H9 (cell line): Measurements from ENCODE around the gene MEF2C. TPM values are rescaled to one million over a fixed set of nuclear protein-coding genes. Genes with fewer than 3 reads are reported as not detected.

Source experiments
- DNase-seq: peaks from one replicate; pipeline ENCODE4 v3.0.0-alpha.2; 2017
- H2AFZ ChIP-seq: one replicate; pipeline ENCODE4 v1.6.1; 2013; ENCODE audit warnings: mild to moderate bottlenecking, low read length, control low read depth, moderate library complexity
- H2AK5ac ChIP-seq: 2 replicates; pipeline ENCODE4 v1.6.1; 2013; ENCODE audit warnings: low read length, control low read depth, mixed read lengths; ENCODE audit not compliant: insufficient read length
- H2BK120ac ChIP-seq: one replicate; pipeline ENCODE4 v1.6.1; 2013; ENCODE audit warnings: low read depth, mild to moderate bottlenecking, low read length, control low read depth, inconsistent platforms; ENCODE audit not compliant: poor library complexity, severe bottlenecking
- H2BK12ac ChIP-seq: 2 replicates; pipeline ENCODE4 v1.6.1; 2013; ENCODE audit warnings: low read length, control low read depth, mixed read lengths, low read depth; ENCODE audit not compliant: insufficient read length
- H2BK15ac ChIP-seq: 2 replicates; pipeline ENCODE4 v1.6.1; 2013; ENCODE audit warnings: low read depth, low read length, control low read depth
- H2BK20ac ChIP-seq: one replicate; pipeline ENCODE4 v1.6.1; 2013; ENCODE audit warnings: low read depth, mild to moderate bottlenecking, low read length, control low read depth, inconsistent platforms; ENCODE audit not compliant: poor library complexity, severe bottlenecking
- H2BK5ac ChIP-seq: 2 replicates; pipeline ENCODE4 v1.6.1; 2013; ENCODE audit warnings: low read length, control low read depth, mixed read lengths; ENCODE audit not compliant: insufficient read length
- H3K14ac ChIP-seq: 2 replicates; pipeline ENCODE4 v1.6.1; 2013; ENCODE audit warnings: low read length, control low read depth; ENCODE audit not compliant: insufficient read depth
- H3K18ac ChIP-seq: 2 replicates; pipeline ENCODE4 v1.6.1; 2013; ENCODE audit warnings: low read depth, mild to moderate bottlenecking, mixed read lengths, low read length, control low read depth; ENCODE audit not compliant: insufficient read length
- H3K23ac ChIP-seq: 2 replicates; pipeline ENCODE4 v1.6.1; 2013; ENCODE audit warnings: low read length, control low read depth, mixed read lengths, low read depth; ENCODE audit not compliant: insufficient read length
- H3K23me2 ChIP-seq: 2 replicates; pipeline ENCODE4 v1.6.1; 2013; ENCODE audit warnings: low read depth, mild to moderate bottlenecking, mixed read lengths, low read length, control low read depth; ENCODE audit not compliant: insufficient read length, poor library complexity, severe bottlenecking
- H3K27ac ChIP-seq: 2 replicates; pipeline ENCODE4 v1.5.1; 2013; ENCODE audit warnings: low read length, control low read depth, mixed read lengths, low read depth; ENCODE audit not compliant: insufficient read length
- H3K27me3 ChIP-seq: 2 replicates; pipeline ENCODE4 v1.6.1; 2013; ENCODE audit warnings: low read length, control low read depth, inconsistent platforms; ENCODE audit not compliant: insufficient read depth
- H3K4ac ChIP-seq: 2 replicates; pipeline ENCODE4 v1.6.1; 2013; ENCODE audit warnings: low read depth, mild to moderate bottlenecking, control low read depth, inconsistent platforms, low read length, moderate library complexity
- H3K4me1 ChIP-seq: 2 replicates; pipeline ENCODE4 v1.6.1; 2013; ENCODE audit warnings: low read length, control low read depth, inconsistent platforms; ENCODE audit not compliant: insufficient read depth
- H3K4me2 ChIP-seq: 2 replicates; pipeline ENCODE4 v1.6.1; 2013; ENCODE audit warnings: low read length, control low read depth, mixed read lengths; ENCODE audit not compliant: insufficient read length, insufficient read depth
- H3K56ac ChIP-seq: 2 replicates; pipeline ENCODE4 v1.6.1; 2013; ENCODE audit warnings: low read depth, mild to moderate bottlenecking, mixed read lengths, low read length, control low read depth; ENCODE audit not compliant: insufficient read length
- H3K79me1 ChIP-seq: 2 replicates; pipeline ENCODE4 v1.6.1; 2013; ENCODE audit warnings: low read depth, mild to moderate bottlenecking, moderate library complexity, low read length, control low read depth, inconsistent platforms; ENCODE audit not compliant: insufficient read depth, poor library complexity, severe bottlenecking
- H3K79me2 ChIP-seq: 2 replicates; pipeline ENCODE4 v1.6.1; 2013; ENCODE audit warnings: low read length, control low read depth, inconsistent platforms; ENCODE audit not compliant: insufficient read depth
- H3K9ac ChIP-seq: 2 replicates; pipeline ENCODE4 v1.6.1; 2013; ENCODE audit warnings: low read length, control low read depth, mixed read lengths; ENCODE audit not compliant: insufficient read length; ENCODE audit errors: extremely low read depth
- H3K9me3 ChIP-seq: one replicate; pipeline ENCODE4 v1.6.1; 2013; ENCODE audit warnings: low read depth, low read length, inconsistent platforms; ENCODE audit not compliant: control insufficient read depth
- H3T11ph ChIP-seq: one replicate; pipeline ENCODE4 v1.6.1; 2013; ENCODE audit warnings: mild to moderate bottlenecking, low read length, control low read depth, inconsistent platforms
- H4K20me1 ChIP-seq: one replicate; pipeline ENCODE4 v1.6.1; 2013; ENCODE audit not compliant: control insufficient read depth, insufficient read length, insufficient read depth
- H4K5ac ChIP-seq: 2 replicates; pipeline ENCODE4 v1.6.1; 2013; ENCODE audit warnings: low read depth, mild to moderate bottlenecking, mixed read lengths, low read length, control low read depth; ENCODE audit not compliant: insufficient read length
- H4K8ac ChIP-seq: replicated peaks from 2 replicates; pipeline ENCODE4 v1.6.1; 2013; ENCODE audit warnings: low read length, control low read depth, mixed read lengths, low read depth; ENCODE audit not compliant: insufficient read length
- H4K91ac ChIP-seq: 2 replicates; pipeline ENCODE4 v1.6.1; 2013; ENCODE audit warnings: low read depth, mild to moderate bottlenecking, moderate library complexity, mixed read lengths, low read length, control low read depth; ENCODE audit not compliant: insufficient read length
- H3K27ac Mint-ChIP-seq, 3 experiments: 2 replicates in 2 of 3; 3 replicates in 1 of 3; pipeline ENCODE4 v1.8.0; 2020 to 2021; ENCODE audit warnings: mixed read lengths in 3 of 3, mild to moderate bottlenecking in 1 of 3, moderate library complexity in 1 of 3
- H3K27me3 Mint-ChIP-seq: 2 replicates; pipeline ENCODE4 v1.8.0; 2021; ENCODE audit warnings: low read depth, mild to moderate bottlenecking, moderate library complexity, mixed read lengths
- H3K36me3 Mint-ChIP-seq, 3 experiments: 2 replicates in 2 of 3; 3 replicates in 1 of 3; pipeline ENCODE4 v1.8.0; 2020 to 2021; ENCODE audit warnings: low read depth in 3 of 3, mixed read lengths in 3 of 3; ENCODE audit not compliant: insufficient read depth in 1 of 3
- H3K4me1 Mint-ChIP-seq, 2 experiments: 2 replicates each; pipeline ENCODE4 v1.8.0; 2020; ENCODE audit warnings: mixed read lengths in 2 of 2
- H3K4me3 Mint-ChIP-seq, 2 experiments: 2 replicates in 1 of 2; 3 replicates in 1 of 2; pipeline ENCODE4 v1.8.0; 2020 to 2021; ENCODE audit warnings: mild to moderate bottlenecking in 2 of 2, mixed read lengths in 2 of 2, moderate library complexity in 1 of 2
- H3K9me3 Mint-ChIP-seq, 2 experiments: 2 replicates in 1 of 2; 3 replicates in 1 of 2; pipeline ENCODE4 v1.8.0; 2020; ENCODE audit warnings: mild to moderate bottlenecking in 2 of 2, mixed read lengths in 2 of 2, moderate library complexity in 1 of 2
- CTCF ChIP-seq: fragments of 200-600 bp; sonication (generic); conservative IDR thresholded peaks from 3 replicates; pipeline ENCODE4 v1.8.0; 2021; ENCODE audit warnings: antibody characterized with exemption, mild to moderate bottlenecking
- WGBS: extraction: QIAGEN DNeasy Blood & Tissue Kit; methylation state at CpG from one replicate; pipeline ENCODE4 v1.1.7; 2013; ENCODE audit warnings: missing lambda C conversion rate, low lambda C conversion rate, mixed read lengths; ENCODE audit not compliant: insufficient read length; ENCODE audit errors: extremely low coverage; 5-methylcytosine and 5-hydroxymethylcytosine counted together
- total RNA-seq: library from RNA; stranded (reverse); gene quantifications from 2 replicates; pipeline ENCODE4 v1.2.1, GENCODE V29; 2021

MEF2C gene
- total RNA-seq, 1 experiment from 2014 or later, result 0.11 TPM

GRCh38 chr5:88877826-88878225 is 5.2 kb downstream of the MEF2C start:
- Histone ChIP-seq H2AK5ac (no peak overlapping the region), H3K9me3 (no peaks in the 10 kb centered on the region), H3K23me2 (peaks cover 6% of the 10 kb centered on the region), H3K9ac (no peak overlapping the region), H3K14ac (no peak overlapping the region), H2BK120ac (no peak overlapping the region), H2BK20ac (no peak overlapping the region), H3K4me1 (no peaks in the 10 kb centered on the region; the same call in none of the 2 replicates), H4K91ac (no peak overlapping the region), H2BK5ac (no peak overlapping the region), H4K8ac (no peak overlapping the region), H2AFZ (no peak overlapping the region), H3K56ac (no peak overlapping the region), H2BK15ac (no peak overlapping the region), H4K5ac (no peak overlapping the region), H3K27me3 (no peaks in the 10 kb centered on the region; the same call in 1 of the 2 replicates), H4K20me1 (no peaks in the 10 kb centered on the region), H3K18ac (no peak overlapping the region), H3K79me1 (no peaks in the 10 kb centered on the region), H3K4me2 (no peak overlapping the region), H3K23ac (no peak overlapping the region), H3K79me2 (no peaks in the 10 kb centered on the region), H3K27ac (no peak overlapping the region), H3K4ac (no peak overlapping the region), H2BK12ac (no peak overlapping the region), H3T11ph (no peak overlapping the region)
- Mint-ChIP-seq H3K36me3 (no peaks in the 10 kb centered on the region), H3K27me3 (peaks cover 20% of the 10 kb centered on the region), H3K4me3 (no peak overlapping the region), H3K4me1 (peaks cover 8 to 11% of the 10 kb centered on the region in 2 experiments), H3K27ac (no peak overlapping the region), H3K9me3 (no peaks in the 10 kb centered on the region)
- no CpG with 5 or more reads among the region's 2 CpGs for WGBS
- DNase-seq, result no peak
- TF ChIP-seq CTCF, result no peak
